PFSK-1 (cell line): ENCODE measurements around the gene SERPINA10.

Source experiments
- FOXP2 ChIP-seq: optimal IDR thresholded peaks from 2 replicates; pipeline ENCODE3; 2011; ENCODE audit warnings: borderline replicate concordance, control low read depth, inconsistent platforms; ENCODE audit not compliant: insufficient read depth; ENCODE audit errors: extremely low read length, extremely low read depth
- POLR2AphosphoS5 ChIP-seq: IDR thresholded peaks from 2 replicates; pipeline ENCODE4 v1.6.1; 2012; ENCODE audit warnings: low read depth, mild to moderate bottlenecking, control low read depth, low read length, moderate library complexity
- REST ChIP-seq, 2 experiments: IDR thresholded peaks; 2 replicates each; pipeline versions ENCODE4 v1.6.1 to v1.8.0; 2011 to 2012; ENCODE audit warnings: low read depth in 2 of 2, low read length in 2 of 2, control low read depth in 1 of 2, inconsistent platforms in 1 of 2, mild to moderate bottlenecking in 1 of 2, moderate library complexity in 1 of 2; ENCODE audit not compliant: insufficient read depth in 1 of 2
- SIN3A ChIP-seq: IDR thresholded peaks from 2 replicates; pipeline ENCODE4 v1.6.1; 2012; ENCODE audit warnings: mild to moderate bottlenecking, low read length, moderate library complexity, borderline replicate concordance; ENCODE audit not compliant: insufficient read depth
- TAF1 ChIP-seq: IDR thresholded peaks from 2 replicates; pipeline ENCODE4 v1.6.1; 2012; ENCODE audit warnings: low read length, control low read depth, borderline replicate concordance; ENCODE audit not compliant: insufficient read depth

Gene SERPINA10

GRCh38 chr14:94282991-94283723, 9.9 kb downstream of the SERPINA10 start:
- TF ChIP-seq SIN3A (no peak), FOXP2 (no peak), REST (IDR thresholded peaks at IDR 0.05; ENCODE audit: insufficient read depth in 1 of 2, low read depth in 2 of 2, low read length in 2 of 2) (no peak), POLR2AphosphoS5 (no peak), TAF1 (no peak)

- TF ChIP-seq SIN3A (no peak), FOXP2 (no peak), REST (IDR thresholded peaks at IDR 0.05; ENCODE audit: insufficient read depth in 1 of 2, low read depth in 2 of 2, low read length in 2 of 2) (no peak), TAF1 (no peak), POLR2AphosphoS5 (no peak)
Observed at GRCh38 chr14:94278731-94279130, 14.3 kb downstream of the SERPINA10 start.

DNA sequence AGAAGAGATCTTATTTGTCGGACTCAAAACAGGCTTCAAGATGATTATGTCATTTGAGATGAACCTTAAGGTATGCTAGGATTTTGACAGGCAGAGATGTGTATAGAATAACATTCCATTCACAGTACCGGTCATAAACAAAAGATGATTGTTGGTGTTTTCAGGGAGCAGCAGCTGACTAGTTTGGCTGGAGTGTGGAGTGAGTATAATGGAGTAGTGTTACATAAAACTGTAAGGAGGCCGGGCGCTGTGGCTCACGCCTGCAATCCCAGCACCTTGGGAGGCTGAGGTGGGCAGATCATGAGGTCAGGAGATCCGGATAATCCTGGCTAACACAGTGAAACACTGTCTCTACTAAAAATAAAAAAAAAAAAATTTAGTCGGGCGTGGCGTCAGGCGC, 23.9 kb downstream of the SERPINA10 start:
- TF ChIP-seq POLR2AphosphoS5: no peak
- TF ChIP-seq REST (IDR thresholded peaks at IDR 0.05; ENCODE audit: insufficient read depth in 1 of 2, low read depth in 2 of 2, low read length in 2 of 2): no peak
- TF ChIP-seq SIN3A: no peak
- TF ChIP-seq TAF1: no peak
- no peak for TF ChIP-seq FOXP2

GRCh38 chr14:94267352-94267751, 25.7 kb downstream of the SERPINA10 start:
- no peak for TF ChIP-seq FOXP2
- TF ChIP-seq SIN3A: no peak
- TF ChIP-seq REST (IDR thresholded peaks at IDR 0.05; ENCODE audit: insufficient read depth in 1 of 2, low read depth in 2 of 2, low read length in 2 of 2): no peak
- TF ChIP-seq POLR2AphosphoS5: no peak
- no peak for TF ChIP-seq TAF1
